A204.1 (cell line): Measurements from ENCODE around the gene LRRC8A.

ENCODE experiments used
- FAIRE-seq: peaks from 2 replicates; lab custom pipeline; 2012; peaks lifted over from hg19 to GRCh38; lab: Jason Lieb, UNC

LRRC8A gene

DNA sequence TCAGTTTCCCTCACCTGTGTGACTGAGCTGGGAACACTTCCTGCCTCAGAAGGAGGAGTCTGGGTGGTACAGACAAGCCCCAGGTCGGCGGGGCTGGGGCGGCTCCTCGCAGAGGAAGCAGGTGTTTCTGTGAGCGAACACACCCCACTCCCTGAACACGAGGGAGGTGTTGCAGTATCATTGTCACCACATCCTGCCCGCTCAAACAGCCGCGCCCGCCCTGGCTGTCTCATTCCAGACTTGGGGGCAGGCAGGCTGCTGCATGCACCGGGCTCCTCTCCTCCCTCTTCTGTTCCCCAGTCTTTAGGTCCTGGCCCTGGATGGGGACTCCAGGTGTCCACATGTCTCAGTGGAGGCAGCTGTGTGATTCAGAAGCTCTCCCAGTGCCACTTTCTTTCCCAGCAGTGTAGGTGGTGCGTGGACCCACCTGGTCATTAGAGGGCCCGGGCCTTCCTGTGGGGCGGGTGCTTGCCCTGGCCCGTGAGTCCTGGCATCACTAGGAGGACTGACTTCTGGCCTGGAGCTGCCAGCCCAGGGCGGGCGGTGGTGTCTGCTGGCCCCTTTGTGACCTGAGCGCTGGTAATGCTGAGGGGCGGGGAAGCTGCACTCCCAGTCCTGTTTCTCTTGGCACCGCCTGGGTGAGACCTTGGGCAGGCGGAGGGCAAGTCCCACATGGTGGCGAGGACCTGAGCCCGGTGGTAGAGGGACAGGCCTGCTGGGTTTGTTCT lies 20.6 kb downstream of the LRRC8A start:
- FAIRE-seq, result no peak

DNA sequence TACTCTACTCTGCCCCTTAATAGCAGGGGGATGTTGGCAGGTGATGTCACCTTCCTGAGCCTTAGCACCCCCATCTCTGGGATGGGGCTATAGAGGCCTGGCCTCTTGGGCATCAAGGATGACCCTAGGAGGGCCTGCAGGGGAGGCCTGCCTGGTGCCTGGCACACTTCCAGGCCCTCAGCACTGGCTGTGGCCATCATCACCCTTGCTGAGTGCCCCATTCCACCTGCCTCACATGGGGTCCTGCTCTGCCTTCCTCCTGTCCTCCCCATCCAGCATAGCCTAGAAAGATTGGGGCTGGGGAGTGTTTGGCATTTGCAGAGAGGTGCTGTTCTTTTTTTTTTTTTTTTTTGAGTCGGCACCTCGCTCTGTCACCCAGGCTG lies 21.1 kb downstream of the LRRC8A start:
- FAIRE-seq, result no peak

DNA sequence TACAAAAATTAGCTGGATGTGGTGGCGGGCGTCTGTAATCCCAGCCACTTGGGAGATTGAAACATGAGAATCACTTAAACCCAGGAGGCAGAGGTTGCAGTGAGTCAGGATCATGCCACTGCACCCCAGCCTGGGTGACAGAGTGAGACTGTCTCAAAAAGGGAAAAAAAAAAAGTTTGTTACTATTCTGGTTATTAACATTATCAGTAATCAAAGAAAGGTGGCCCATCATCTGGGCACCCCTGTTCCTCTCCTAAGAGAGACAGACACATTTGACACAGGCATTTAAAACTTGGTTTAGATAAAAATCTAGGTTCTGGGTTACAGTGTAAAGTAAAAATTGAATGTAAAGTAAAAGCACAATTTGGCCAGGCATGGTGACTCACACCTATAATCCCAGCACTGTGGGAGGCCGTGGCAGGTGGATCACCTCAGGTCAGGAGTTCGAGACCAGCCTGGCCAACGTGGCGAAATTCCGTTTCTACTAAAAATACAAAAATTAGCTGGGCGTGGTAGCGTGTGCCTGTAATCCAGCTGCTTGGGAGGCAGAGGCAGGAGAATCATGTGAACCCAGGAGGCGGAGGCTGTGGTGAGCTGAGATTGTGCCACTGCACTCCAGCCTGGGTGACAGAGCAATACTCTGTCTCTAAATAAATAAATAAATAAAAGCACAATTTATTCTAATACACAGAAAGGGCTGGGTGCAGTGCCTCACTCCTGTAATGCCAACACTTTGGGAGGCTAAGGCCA lies 22.1 kb downstream of the LRRC8A start:
- no peak for FAIRE-seq

DNA sequence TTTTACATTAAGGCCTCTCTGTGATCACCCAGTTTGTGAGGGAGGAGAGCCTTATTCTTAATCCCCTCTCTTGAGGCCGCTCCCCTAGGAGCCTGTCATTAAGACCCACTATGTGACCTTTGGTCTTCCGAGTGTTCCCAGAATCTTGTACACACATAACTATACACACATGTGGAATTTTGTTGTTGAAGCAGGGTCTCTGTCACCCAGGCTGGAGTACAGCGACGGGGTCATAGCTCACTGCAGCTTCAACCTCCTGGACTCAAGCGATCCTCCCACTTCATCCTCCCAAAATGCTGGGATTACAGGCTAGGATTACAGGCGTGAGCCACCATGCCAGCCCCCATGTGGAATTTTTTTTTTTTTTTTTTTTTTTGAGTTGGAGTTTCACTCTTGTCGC lies 24.0 kb downstream of the LRRC8A start:
- no peak for FAIRE-seq

DNA sequence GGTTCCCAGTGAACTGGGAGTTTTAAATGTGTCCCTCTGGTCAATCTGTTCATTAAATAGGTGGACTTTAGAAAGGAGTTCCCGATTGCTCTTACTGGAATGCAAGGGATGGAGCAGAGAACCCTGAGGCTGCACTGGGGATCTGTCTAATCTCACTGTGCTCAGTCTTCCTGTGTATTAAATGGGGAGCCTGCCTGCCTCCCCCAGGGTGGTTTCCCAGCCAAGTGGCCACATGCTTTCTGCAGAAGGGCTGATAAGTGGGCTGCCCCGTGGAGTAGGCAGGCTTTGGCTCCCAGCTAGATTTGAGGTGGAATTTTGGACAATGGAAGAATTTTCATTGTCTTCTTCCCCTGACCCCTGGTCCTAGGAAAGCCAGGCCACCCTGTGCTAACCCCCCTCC lies 24.8 kb downstream of the LRRC8A start:
- FAIRE-seq, result no peak

DNA sequence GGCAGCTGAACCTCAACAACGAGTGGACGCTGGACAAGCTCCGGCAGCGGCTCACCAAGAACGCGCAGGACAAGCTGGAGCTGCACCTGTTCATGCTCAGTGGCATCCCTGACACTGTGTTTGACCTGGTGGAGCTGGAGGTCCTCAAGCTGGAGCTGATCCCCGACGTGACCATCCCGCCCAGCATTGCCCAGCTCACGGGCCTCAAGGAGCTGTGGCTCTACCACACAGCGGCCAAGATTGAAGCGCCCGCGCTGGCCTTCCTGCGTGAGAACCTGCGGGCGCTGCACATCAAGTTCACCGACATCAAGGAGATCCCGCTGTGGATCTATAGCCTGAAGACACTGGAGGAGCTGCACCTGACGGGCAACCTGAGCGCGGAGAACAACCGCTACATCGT lies 26.4 kb downstream of the LRRC8A start:
- no peak for FAIRE-seq

DNA sequence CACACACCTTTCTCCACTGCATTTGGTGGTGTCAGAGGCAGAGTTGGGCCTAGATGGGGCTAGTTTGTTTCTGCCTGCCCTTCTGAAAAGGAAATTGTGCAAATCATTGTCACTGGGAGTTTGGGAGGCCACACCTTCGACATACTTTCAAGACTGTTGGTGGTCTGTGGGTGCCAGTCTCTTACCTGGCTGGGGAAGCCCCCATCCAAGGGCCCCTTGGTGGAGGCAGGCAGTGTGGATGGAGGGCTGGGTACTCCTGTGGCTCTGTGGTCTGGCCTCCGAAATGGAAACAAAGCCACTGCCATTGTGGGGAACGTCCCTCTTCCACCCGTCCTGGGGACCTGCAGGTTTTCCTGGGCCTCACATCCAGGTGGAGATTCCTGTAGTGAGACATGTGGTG lies 27.9 kb downstream of the LRRC8A start:
- FAIRE-seq, result no peak

DNA sequence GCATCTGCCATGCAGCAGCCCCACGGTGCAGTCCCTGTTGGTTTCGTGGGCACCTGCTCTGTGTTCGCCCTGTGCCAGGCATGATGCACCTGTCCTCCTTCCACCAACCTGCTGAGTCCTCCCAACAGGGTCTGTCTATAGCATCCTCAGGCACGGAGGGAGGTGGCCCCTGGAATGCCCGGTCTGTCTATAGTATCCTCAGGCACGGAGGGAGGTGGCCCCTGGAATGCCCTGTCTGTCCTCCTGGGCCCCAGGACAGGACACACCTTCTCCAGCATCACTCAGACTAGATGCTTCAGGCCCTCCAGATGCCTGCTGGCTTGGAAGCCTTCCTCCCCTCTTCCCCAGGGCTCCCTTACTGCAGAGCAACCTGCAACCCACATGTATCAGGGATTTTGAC lies 29.0 kb downstream of the LRRC8A start:
- no peak for FAIRE-seq

DNA sequence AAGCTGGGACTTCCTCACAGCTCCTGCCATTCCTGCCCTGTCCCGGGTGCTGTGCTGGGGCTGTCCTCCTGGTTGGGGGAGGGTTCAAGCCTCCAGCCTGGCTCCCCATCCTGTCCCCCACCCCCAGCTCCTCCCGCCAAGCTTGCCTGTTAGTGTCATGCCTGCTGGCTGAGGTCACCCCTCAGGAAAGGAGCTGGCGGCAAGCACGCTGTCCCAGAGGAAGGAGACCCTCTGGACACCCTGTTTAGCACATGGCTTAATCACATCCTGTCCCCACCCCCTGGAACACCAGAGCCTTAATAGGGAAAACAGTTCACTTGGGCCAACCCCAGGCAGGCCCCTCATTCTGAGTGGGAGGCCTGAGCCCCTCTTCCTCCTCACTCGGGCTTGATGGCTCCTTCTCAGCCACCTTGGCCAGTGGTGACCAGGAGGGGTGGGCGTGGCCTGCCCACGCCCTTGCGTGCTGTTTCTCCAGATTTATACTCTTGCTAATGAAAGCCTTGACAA lies 29.6 kb downstream of the LRRC8A start:
- FAIRE-seq, result no peak

DNA sequence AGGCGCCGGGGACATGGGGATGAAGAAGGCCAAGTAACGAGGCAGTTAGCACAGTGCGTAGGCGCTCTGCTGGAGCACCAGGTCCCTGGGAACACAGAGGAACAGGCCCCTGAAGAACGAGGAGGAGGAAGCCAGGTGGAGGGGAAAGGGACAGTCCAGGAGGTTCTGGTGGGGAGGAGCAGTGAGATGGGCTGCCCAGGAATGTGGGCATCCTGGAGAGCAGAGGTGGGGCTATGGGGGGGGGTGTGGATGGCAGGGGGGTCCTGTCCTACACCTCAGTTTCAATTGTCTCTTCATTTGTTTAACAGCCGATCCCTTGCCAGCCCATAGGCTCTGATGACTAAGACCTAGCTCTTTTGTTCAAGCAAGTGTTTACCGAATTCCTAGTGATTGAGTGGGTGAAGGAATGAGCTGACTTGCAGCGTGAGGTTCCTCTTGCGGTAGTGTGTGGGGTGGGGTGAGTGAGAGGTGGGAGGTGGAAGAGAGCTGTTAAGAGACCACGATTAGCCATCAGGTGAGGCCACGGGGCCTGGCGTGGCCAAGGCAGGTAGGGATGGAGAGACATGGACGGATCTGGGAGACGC lies 30.4 kb downstream of the LRRC8A start:
- no peak for FAIRE-seq

DNA sequence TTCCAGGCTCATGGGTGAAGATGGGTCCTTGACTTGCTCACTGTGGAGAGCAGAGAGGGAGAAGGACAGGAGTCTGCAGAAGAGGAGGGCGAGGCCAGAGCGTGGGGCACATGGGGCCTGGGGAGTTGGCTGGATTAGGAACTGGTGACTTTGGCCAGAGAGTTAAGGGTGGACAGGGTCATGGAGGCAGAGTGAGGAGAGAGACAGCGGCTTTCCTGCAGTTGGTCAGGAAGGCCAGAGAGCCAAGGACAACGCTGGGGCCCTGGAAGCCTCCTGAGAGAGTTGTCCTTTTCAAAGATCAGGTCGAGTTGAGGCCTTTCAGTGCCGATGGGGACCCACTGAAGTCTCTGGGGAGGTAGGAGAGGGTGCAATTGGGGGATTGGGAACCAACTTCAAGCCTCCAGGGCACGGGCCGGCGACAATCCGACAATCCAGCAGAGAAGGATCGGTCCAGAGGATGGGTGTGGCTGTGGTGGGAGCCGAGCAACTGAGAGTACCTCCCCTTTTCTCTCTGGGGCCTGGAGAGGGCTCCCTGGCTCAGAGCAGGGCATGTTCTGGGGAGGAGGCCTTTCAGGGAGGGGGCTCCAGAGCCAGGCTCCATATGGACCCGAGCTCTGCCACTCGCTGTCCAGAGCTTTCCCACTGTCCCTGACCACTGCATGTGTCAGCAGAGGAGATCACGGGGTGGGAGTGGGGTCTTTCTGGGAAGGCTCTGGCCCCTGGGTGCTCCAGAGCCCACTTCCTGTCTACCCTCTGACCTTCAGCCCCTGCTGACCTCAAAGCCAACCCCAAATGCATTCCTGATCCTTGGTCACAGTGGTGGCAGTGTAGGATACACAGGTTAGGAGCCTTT lies 31.3 kb downstream of the LRRC8A start:
- FAIRE-seq, result no peak

DNA sequence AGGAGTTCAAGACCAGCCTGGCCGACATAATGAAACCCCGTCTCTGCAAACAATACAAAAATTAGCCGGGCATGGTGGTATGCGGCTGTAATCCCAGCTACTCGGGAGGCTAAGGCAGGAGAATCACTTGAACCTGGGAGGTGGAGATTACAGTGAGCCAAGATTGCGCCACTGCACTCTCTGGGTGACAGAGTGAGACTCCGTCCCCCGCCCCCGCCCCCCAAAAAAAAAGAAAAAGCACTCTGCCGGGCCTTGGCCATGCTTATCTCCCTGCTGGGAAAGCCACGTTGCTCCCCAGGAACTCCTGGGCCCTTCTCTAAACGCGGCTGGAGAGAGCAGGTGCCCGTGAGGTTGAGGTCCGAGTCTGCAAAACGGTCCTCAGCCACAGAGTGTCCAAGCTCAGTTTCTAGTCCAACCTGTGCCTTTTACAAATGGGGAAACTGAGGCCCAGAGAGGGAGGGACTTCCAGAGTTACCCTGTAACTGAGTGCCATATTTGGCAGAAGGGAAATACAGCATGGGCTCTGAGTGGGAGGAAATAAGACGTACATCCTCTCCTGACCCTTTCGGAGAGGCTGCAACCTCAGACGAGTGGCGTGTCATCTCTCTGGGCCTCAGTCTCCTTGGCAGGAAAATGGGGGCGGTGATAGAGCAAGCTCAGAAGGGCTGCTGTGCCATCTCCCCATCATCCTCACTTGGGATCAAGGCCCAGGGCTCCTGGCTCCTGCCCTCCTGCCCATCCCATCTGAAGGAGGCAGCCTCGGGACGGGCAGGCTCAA lies 32.3 kb downstream of the LRRC8A start:
- FAIRE-seq, result no peak

DNA sequence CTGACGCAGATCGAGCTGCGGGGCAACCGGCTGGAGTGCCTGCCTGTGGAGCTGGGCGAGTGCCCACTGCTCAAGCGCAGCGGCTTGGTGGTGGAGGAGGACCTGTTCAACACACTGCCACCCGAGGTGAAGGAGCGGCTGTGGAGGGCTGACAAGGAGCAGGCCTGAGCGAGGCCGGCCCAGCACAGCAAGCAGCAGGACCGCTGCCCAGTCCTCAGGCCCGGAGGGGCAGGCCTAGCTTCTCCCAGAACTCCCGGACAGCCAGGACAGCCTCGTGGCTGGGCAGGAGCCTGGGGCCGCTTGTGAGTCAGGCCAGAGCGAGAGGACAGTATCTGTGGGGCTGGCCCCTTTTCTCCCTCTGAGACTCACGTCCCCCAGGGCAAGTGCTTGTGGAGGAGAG lies 34.3 kb downstream of the LRRC8A start:
- FAIRE-seq, result no peak

DNA sequence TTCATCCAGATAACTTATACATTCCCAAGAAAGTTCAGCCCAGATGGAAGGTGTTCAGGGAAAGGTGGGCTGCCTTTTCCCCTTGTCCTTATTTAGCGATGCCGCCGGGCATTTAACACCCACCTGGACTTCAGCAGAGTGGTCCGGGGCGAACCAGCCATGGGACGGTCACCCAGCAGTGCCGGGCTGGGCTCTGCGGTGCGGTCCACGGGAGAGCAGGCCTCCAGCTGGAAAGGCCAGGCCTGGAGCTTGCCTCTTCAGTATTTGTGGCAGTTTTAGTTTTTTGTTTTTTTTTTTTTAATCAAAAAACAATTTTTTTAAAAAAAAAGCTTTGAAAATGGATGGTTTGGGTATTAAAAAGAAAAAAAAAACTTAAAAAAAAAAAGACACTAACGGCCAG lies 34.8 kb downstream of the LRRC8A start:
- no peak for FAIRE-seq

DNA sequence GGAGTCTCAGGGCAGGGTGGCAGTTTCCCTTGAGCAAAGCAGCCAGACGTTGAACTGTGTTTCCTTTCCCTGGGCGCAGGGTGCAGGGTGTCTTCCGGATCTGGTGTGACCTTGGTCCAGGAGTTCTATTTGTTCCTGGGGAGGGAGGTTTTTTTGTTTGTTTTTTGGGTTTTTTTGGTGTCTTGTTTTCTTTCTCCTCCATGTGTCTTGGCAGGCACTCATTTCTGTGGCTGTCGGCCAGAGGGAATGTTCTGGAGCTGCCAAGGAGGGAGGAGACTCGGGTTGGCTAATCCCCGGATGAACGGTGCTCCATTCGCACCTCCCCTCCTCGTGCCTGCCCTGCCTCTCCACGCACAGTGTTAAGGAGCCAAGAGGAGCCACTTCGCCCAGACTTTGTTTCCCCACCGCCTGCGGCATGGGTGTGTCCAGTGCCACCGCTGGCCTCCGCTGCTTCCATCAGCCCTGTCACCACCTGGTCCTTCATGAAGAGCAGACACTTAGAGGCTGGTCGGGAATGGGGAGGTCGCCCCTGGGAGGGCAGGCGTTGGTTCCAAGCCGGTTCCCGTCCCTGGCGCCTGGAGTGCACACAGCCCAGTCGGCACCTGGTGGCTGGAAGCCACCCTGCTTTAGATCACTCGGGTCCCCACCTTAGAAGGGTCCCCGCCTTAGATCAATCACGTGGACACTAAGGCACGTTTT lies 35.4 kb downstream of the LRRC8A start:
- FAIRE-seq, result no peak

DNA sequence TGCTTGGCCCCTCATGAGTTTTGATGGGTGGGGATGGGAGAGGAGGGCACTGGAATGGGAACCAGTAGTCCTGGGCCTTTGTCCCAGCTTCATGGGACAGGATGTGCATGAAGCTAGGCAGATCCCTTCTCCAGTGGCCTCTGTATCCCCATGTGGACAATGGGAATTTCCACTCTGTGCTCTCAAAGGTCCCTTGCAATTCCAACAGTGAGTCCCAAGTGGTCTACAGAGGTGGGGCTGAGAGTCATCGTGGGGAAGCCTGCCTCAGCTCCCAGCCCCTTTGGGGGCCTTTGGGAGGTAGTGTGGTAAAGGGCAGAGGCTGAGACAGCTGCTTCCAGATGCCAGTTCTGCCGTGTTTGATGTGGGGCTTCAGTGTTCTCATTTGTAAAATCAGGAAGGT lies 37.0 kb downstream of the LRRC8A start:
- no peak for FAIRE-seq

DNA sequence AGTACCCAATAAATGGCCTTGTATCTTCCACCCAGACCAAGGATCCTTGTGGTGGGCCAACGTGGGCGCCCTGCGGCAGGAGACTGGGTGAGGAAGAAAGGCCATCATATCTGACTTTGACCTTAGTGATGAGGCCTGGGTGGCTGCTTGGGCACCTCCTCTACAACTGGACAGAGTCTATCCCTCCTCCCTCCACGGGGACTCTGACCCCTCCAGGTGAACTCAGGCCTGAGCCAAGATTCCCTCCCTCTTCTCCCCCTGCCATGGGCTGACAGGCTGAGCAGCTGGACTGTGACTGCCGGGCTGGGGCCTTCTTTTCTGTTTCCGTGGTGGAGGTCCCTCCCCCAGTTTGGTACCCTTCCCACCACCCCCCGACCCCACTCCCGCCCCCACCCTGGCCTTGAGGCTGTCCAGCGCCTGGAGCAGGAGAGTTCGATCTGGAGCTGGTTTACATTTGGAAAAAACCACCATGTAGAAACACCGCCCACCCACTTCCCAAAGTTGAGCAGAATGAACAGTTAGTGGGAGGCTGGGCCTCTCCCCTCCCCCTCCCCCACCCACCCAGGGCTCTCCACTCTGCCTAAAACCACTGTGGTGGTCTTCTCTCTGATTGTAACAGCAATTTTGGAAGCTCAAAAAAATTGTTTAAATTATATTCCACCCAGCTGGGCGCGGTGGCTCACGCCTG lies 37.6 kb downstream of the LRRC8A start:
- FAIRE-seq, result no peak

DNA sequence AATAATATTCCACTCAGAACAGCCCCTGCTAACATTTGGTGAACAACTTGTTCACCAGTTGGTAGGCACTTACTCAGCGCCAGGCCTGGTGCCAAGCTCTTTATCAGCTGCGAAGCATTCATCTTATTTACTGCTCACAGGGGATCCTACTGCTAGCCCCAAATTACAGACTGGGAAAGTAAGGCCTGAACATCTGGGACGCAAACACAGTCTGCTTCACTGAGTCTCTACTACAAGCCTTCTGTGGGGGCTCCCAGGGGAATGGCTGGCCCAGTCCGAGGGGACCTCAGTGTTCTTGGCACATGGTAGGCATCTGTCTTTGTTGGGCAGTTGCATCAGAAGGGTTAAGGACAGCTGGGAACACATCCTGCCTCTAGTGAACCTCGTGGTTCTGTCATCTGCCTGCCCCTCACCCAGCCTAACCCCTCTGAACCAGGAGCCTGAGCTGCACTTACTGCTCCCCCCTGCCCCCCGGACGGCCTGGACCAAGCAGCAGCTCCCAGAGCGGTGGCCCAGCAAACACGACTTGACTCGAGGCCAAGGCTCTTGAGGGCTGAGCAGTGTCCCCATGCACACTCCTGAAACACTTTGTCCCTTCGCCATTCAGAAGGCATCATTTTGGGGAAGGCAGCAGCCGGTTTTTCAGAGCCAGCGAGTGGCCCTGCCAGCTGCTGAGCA lies 38.6 kb downstream of the LRRC8A start, which contains the start of gene PHYHD1:
TSS of gene PHYHD1 (plus strand) at position 602 of the 678 bp plus-strand sequence. CDS start 1,342 bp downstream, outside the sequence.
- no peak for FAIRE-seq

DNA sequence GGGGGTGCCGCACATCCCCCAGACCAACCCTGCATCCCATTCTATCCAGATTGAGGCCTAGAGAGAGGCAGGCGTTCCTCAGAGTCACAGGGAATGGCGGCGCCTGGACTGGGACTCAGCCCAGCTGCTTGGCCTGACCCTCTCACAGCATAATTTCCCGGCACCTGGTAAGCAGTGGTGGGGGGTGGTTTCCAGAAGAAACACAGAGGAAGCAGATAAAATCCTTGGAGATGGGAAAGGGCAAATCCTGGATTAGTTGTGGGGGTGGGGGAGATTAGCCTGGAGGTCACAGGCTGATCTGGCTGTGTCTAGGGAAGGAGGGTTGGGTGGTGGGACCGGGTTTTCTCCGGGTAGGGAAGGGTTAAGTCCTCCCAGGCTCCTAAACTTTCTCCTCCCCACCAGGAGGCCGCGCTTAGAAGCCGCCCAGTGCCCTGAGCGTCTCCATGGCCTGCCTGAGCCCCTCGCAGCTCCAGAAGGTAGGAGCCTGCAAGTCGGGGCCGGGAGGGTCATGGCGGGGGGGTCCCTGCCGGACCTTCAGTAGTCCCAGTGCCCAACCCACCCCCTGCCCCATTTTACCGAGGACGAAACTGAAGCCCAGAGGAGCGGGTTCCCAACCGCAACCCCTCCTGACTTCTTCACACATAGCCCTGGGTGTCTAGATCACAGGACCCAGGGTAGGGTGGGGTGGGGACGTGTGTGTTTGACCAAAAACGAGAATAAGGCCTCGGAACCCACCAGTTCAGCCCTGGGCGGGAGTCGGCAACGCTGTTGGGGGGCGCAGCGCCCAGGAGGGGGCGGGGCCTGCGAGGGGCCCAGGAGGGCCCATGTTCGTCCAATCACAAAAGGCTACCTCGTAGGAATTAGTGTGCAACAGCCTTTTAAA lies 40.2 kb downstream of the LRRC8A start:
- FAIRE-seq, result no peak
